ENCODE results near the gene TANGO2. TPM values are rescaled to one million over a fixed set of nuclear protein-coding genes. Genes with fewer than 3 reads are reported as not detected.

The TANGO2 gene
- total RNA-seq, 1 donor from 2014 or later = 39.4 TPM

GRCh38 chr22:20043057-20043996, 22.4 kb downstream of the TANGO2 start:
- no peak for DNase-seq (ENCODE audit: low spot score)

- no peak for DNase-seq (ENCODE audit: low spot score)
These were observed 23.1 kb downstream of the TANGO2 start for GRCh38 chr22:20043997-20044342.

GRCh38 chr22:20044495-20045151, 23.7 kb downstream of the TANGO2 start:
- no peak for DNase-seq (ENCODE audit: low spot score)

- DNase-seq (ENCODE audit: low spot score) = no peak
These were observed 25.8 kb downstream of the TANGO2 start for GRCh38 chr22:20046730-20047129.

DNA sequence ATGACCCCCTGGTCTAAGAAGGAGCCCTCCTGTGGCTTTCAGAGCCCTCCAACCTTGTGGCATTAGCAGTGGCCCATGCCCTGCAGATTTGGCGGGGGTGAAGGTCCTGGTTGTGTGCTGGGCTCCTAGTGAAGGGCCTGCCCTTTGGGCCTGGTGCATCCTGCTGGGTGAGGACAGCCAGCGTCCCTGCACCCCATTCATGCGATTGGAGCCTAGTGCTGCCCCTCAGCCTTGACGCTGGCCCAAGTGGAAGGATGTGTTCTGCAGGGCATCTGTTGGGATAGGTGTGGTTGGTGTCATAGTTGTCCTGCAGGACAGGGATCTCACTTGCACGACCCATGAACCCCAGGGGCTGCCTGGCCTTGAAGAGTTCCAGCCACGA, 31.0 kb downstream of the TANGO2 start:
- no peak for DNase-seq (ENCODE audit: low spot score)

GRCh38 chr22:20052309-20053259, 31.7 kb downstream of the TANGO2 start:
- DNase-seq (ENCODE audit: low spot score) = no peak

GRCh38 chr22:20053407-20054033, 32.6 kb downstream of the TANGO2 start:
- DNase-seq (ENCODE audit: low spot score) = no peak

- no peak for DNase-seq (ENCODE audit: low spot score)
These were observed 33.1 kb downstream of the TANGO2 start for GRCh38 chr22:20054034-20054427.

GRCh38 chr22:20054485-20054884, 33.6 kb downstream of the TANGO2 start:
- DNase-seq (ENCODE audit: low spot score) = no peak

- DNase-seq (ENCODE audit: low spot score) = no peak
These were observed 34.2 kb downstream of the TANGO2 start for GRCh38 chr22:20055144-20055543.

DNA sequence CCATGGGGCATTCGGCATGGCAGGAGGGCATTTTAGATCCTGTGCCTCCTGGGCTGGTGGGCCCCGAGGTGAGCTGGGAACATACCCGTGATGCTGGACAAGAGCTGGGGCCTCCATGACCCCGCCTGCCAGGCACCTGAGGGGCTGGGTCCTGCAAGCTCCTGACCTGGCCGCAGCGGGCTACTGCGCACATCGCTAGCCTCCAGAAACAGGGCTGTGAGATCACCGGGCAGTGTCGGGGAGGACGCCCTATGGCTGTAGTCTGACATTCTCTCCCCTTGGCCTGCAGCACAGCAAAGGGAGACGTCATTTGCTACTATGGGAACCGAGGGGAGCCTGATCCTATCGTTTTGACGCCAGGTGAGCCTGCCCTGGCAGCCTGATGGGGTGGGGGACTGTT, 34.7 kb downstream of the TANGO2 start:
- DNase-seq (ENCODE audit: low spot score) = no peak

DNA sequence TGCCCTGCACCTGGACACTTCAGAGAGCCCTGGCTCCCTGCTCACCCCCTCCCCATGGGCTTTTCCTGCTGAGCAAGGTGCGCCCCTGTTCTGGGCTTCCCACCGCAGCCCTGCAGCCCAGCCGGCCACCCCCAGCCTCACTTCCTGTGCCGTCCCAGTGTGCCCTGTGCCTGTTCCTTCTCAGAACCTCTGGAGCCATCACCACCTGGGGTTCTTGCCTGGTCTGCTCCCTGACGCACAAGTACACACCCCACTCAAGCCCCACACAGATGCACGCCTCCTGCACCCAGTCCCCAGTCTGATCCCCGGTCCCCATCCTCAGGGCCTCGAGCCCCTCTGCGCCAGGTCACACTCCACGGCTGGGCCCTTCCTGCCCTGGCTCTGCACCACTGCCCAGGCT, 35.3 kb downstream of the TANGO2 start:
- no peak for DNase-seq (ENCODE audit: low spot score)

- no peak for DNase-seq (ENCODE audit: low spot score)
These were observed 35.9 kb downstream of the TANGO2 start for GRCh38 chr22:20056696-20057386.

- DNase-seq (ENCODE audit: low spot score) = no peak
These were observed 36.8 kb downstream of the TANGO2 start for GRCh38 chr22:20057596-20058268.

DNA sequence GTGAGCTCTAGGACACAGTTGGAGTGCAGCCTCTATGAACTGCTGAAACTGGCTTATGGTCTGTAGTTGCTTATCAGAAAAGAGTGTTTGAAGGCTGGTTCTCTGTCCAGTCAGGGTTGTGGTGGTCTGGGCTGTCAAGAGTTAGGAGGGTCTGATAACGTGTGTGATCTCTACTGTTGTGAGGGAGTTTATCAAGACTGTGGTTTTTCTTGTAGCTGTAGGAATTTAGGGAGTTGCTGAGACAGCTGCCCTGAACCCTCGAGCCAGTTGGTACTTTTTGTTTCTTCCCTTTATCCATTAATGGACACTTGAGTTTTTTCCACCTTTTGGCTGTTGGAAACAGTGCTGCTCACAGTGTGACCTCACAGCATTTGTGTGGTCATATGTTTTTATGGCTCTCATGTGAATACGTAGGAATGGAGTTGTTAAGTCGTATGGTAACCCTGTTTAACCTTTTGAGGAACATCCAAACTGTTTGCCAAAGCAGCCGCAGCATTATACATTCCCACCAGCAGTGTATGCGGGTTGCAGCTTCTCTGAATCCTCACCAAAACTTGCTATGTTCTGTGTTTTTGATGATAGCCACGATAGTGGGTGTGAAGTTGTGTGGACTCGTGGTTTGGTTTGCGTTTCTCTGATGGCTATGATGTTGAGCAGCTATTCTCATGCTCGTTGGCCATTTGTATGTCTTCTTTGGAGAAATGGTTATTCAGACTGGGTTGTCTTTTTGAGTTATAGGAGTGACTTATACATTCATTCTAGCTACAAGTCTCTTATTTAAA, 38.3 kb downstream of the TANGO2 start:
- no peak for DNase-seq (ENCODE audit: low spot score)

GRCh38 chr22:20060700-20061480, 40.0 kb downstream of the TANGO2 start:
- DNase-seq (ENCODE audit: low spot score) = no peak

DNA sequence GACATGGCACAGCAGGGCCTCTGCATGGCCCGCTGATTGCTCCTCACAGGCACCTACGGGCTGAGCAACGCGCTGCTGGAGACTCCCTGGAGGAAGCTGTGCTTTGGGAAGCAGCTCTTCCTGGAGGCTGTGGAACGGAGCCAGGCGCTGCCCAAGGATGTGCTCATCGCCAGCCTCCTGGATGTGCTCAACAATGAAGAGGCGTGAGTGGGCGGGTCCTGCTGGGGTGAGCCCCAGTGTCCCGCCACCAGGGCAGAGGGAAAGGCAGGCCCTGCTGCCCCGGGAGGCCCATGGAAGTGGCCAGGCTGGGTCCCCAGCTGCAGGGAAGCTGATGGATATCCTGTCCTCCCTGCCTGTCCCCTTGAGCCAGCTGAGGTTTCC, 40.6 kb downstream of the TANGO2 start:
- DNase-seq (ENCODE audit: low spot score) = no peak

DNA sequence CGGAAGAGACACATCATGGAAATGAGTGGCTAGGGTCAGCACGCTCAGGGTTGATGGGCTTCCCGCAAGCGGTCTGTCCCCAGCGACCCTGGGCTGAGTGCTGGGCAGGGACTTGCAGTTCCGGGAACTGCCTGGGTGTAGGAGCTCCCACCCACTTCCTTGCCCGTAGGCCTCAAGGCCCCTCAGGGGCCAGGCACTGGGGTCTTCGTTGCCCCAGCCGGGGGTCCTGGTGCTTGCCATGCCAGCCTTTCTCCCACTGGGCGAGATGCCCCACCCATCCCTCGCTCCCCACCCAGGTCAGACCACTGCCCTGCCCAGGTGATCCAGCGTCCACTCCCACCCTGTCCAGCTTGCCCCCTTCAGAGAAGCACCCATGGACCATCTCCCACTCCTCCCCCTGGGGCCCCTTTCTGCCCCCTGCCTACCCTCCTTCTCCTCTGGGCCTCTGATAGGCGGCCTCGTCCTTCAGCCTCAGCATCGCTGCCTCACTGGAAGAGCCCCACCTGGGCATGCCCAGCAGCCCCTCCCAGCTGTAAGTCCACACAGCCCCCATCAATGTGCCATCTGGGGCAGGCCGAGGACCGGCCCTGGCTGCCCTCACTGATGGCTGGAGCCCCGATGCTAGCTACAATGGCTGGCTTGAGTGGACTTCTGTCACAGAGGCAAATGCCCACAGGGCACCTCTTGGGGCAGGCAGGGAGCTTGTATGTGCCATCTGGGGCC, 41.3 kb downstream of the TANGO2 start:
- DNase-seq (ENCODE audit: low spot score) = no peak

Measured in mucosa of gallbladder (tissue), 1 donor.